ENCODE data around the gene MYLK.

DNA sequence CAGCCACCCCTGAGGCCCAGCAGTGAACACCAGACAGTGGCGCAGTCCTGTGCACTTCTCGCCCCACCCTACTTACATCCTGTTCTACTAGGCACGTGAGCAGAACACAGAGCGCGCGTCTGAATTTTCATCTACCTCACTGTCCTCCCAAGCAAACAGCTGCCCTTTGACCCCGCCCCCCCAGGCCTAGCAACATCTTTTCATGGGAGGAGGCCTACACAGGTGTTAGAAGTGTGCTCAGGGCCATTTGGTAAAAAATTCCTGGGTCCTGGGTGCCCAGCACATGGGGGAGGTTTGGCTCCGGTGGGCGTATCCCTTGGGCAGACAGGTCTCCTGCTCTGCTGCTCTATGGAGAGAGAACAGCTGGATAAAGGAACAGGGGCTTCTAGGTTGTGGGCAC lies 95.0 kb downstream of the MYLK start:
- TF ChIP-seq, protein P1, sequence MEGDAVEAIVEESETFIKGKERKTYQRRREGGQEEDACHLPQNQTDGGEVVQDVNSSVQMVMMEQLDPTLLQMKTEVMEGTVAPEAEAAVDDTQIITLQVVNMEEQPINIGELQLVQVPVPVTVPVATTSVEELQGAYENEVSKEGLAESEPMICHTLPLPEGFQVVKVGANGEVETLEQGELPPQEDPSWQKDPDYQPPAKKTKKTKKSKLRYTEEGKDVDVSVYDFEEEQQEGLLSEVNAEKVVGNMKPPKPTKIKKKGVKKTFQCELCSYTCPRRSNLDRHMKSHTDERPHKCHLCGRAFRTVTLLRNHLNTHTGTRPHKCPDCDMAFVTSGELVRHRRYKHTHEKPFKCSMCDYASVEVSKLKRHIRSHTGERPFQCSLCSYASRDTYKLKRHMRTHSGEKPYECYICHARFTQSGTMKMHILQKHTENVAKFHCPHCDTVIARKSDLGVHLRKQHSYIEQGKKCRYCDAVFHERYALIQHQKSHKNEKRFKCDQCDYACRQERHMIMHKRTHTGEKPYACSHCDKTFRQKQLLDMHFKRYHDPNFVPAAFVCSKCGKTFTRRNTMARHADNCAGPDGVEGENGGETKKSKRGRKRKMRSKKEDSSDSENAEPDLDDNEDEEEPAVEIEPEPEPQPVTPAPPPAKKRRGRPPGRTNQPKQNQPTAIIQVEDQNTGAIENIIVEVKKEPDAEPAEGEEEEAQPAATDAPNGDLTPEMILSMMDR (IDR thresholded peaks at IDR 0.05), result no peak
- TF ChIP-seq POLR2A (IDR thresholded peaks at IDR 0.05) (no peak), EP300 (IDR thresholded peaks at IDR 0.05) (no peak)
